Naive thymus-derived CD4-positive, alpha-beta T cell (primary cell): ENCODE results near the gene PLEKHA3. TPM values are rescaled to one million over a fixed set of nuclear protein-coding genes. Genes with fewer than 3 reads are reported as not detected.

Source experiments
- ATAC-seq: fragments of 150-1000 bp; cut with Tn5 transposase; 2 replicates; pipeline ENCODE4 v1.10.0; 2021; ENCODE audit warnings: mild to moderate bottlenecking, moderate library complexity
- CTCF ChIA-PET: fragments of 350-600 bp; sonication (Branson Sonifier 250); formaldehyde crosslinking; loops from one replicate; lab custom pipeline; 2021; ENCODE audit warnings: antibody characterized with exemption; lab: Charles Lee
- POLR2A ChIA-PET: fragments of 350-600 bp; sonication (Branson Sonifier 250); formaldehyde crosslinking; loops from one replicate; lab custom pipeline; 2021; ENCODE audit warnings: antibody characterized with exemption, inconsistent platforms; lab: Charles Lee
- DNase-seq, 9 donors: peaks; one replicate each; pipeline versions ENCODE4 v3.0.0 to v3.0.0-alpha.2; 2020 to 2022; ENCODE audit warnings: mixed read lengths in 1 of 9
- H3K27ac ChIP-seq: one replicate; pipeline ENCODE4 v1.7.0; 2013; ENCODE audit warnings: mild to moderate bottlenecking, low read depth, low read length, moderate library complexity
- H3K27me3 ChIP-seq, 2 donors: one replicate each; pipeline ENCODE4 v1.7.0; 2013; ENCODE audit warnings: low read length in 2 of 2, mild to moderate bottlenecking in 2 of 2, moderate library complexity in 2 of 2; ENCODE audit not compliant: control insufficient read depth in 2 of 2, insufficient read depth in 2 of 2
- H3K36me3 ChIP-seq, 3 experiments: 1 replicate in 2 of 3; 2 replicates in 1 of 3; pipeline ENCODE4 v1.7.0; 2013; ENCODE audit warnings: low read length in 3 of 3, mild to moderate bottlenecking in 3 of 3, moderate library complexity in 1 of 3; ENCODE audit not compliant: insufficient read depth in 3 of 3, control insufficient read depth in 2 of 3
- H3K4me1 ChIP-seq, 2 donors: one replicate each; pipeline ENCODE4 v1.7.0; 2013; ENCODE audit warnings: low read length in 2 of 2, mild to moderate bottlenecking in 2 of 2, moderate library complexity in 1 of 2; ENCODE audit not compliant: control insufficient read depth in 2 of 2, insufficient read depth in 2 of 2
- H3K4me3 ChIP-seq: 2 replicates; pipeline ENCODE4 v1.7.0; 2013; ENCODE audit warnings: mild to moderate bottlenecking, low read length
- H3K9me3 ChIP-seq, 3 experiments: 1 replicate in 2 of 3; 2 replicates in 1 of 3; pipeline ENCODE4 v1.7.0; 2013; ENCODE audit warnings: low read length in 3 of 3; ENCODE audit not compliant: control insufficient read depth in 2 of 3
- H3K27ac Mint-ChIP-seq, 9 donors: one replicate each; pipeline ENCODE4 v1.8.0; 2020 to 2022; ENCODE audit warnings: mixed read lengths in 9 of 9, mild to moderate bottlenecking in 8 of 9, moderate library complexity in 5 of 9, inconsistent platforms in 2 of 9
- H3K27me3 Mint-ChIP-seq, 5 donors: one replicate each; pipeline ENCODE4 v1.8.0; 2021 to 2022; ENCODE audit warnings: mixed read lengths in 5 of 5, mild to moderate bottlenecking in 1 of 5
- H3K36me3 Mint-ChIP-seq, 5 donors: one replicate each; pipeline ENCODE4 v1.8.0; 2020 to 2022; ENCODE audit warnings: mixed read lengths in 5 of 5, mild to moderate bottlenecking in 3 of 5, inconsistent platforms in 1 of 5
- H3K4me1 Mint-ChIP-seq, 7 donors: one replicate each; pipeline ENCODE4 v1.8.0; 2020 to 2022; ENCODE audit warnings: mixed read lengths in 7 of 7, mild to moderate bottlenecking in 3 of 7, inconsistent platforms in 1 of 7
- H3K4me3 Mint-ChIP-seq, 10 donors: one replicate each; pipeline ENCODE4 v1.8.0; 2020 to 2022; ENCODE audit warnings: mild to moderate bottlenecking in 10 of 10, mixed read lengths in 10 of 10, moderate library complexity in 6 of 10, inconsistent platforms in 2 of 10
- H3K9me3 Mint-ChIP-seq, 11 donors: one replicate each; pipeline ENCODE4 v1.8.0; 2020 to 2022; ENCODE audit warnings: mixed read lengths in 11 of 11, mild to moderate bottlenecking in 4 of 11, inconsistent platforms in 1 of 11, moderate library complexity in 1 of 11
- intact Hi-C, 2 donors: fragments of 100-400 bp; cut with micrococcal nuclease; formaldehyde crosslinking; loops; one replicate each; pipeline ENCODE4 v1.15.1; 2023
- polyA plus RNA-seq, 2 donors: library from polyadenylated mRNA; unstranded; fragments of 300-500 nt; fragmentation: Illumina TruSeq; gene quantifications; one replicate each; pipeline ENCODE4 v1.2.3, GENCODE V29; 2021
- total RNA-seq, 6 experiments: library from RNA in 5 of 6; stranded (reverse) in 5 of 6; gene quantifications; 1 replicate in 5 of 6; 2 replicates in 1 of 6; pipeline ENCODE4 v1.2.3 and lab custom pipeline; 2021 to 2026

PLEKHA3 gene
- 10 to 100 TPM; 21.6 to 33.7 (median 30.2) TPM for total RNA-seq
- polyA plus RNA-seq = 10 to 100 TPM; 25.3 to 26.4 TPM
- 31.0 reads per million, percentile 60 among the genes with 10 or more reads in this experiment for total RNA-seq (lab: John Stamatoyannopoulos, UW)

DNA sequence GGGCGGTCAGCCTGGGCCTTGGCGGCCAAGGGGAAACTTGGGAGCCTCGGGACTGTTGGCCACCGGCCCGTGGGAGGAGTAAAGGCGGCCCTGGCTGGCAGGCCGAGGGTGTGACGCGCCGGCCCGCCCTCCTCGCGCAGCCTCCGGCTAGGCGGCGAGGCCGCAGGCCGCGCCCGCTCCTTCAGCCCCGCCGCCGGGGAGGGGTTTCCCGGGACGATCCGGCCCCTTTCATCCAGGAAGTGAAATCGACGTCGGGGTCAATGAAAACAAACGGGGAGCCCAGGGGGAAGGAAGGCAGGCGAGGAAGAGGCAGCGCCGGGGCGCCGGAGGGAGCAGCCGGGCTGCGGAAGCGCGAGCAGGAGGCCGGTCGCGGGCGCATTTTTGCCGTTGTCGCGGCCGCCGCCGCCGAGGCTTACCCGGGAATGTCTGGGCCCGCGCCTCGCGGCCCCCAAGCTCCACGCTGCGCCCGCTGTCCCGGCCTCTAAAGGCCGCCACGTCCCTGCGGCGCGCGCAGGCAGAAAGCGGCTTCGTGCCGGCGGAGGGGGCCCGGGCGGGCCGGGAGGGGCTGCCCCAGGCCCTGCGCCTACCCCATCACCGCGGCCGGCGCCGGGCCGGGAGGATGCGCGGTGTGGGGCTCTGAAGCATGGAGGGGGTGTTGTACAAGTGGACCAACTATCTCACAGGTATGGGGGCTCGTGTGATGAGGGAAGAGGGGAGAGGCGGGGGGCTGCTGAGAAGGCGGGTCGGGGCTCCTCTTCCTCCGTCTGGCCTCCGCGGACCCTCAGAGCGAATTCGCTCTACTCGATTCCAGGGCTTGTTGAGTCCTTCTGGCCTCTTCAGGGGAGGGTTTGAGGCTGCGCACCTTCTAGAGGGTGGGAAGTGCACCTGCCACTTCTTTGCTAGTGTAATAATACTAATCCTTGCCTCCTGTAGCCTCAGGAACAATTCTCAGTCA, at the start of gene PLEKHA3:
TSS of gene PLEKHA3 (plus strand) at position 231 of the 955 bp plus-strand sequence. CDS start at position 644, 413 bp downstream.
- Mint-ChIP-seq H3K9me3 (no peaks in the 10 kb centered on the region), H3K27me3 (no peaks in the 10 kb centered on the region), H3K4me3 (peak within 1 kb of the TSS; percentile 94 to 100 (median 99)), H3K4me1 (peaks cover 30 to 63% (median 52%) of the 10 kb centered on the region in 7 donors), H3K27ac (peak within 1 kb of the TSS; percentile 91 to 99 (median 98)), H3K36me3 (peaks cover 0 to 3% (median 3%) of the 10 kb centered on the region in 5 donors)
- ChIA-PET POLR2A (interaction anchor here (0.6 to 2.8 kb wide), 4 partner anchors 29 to 43 kb away, joined by 3 to 10 read pairs (median 6); partner anchors contain the start of genes PJVK and PRKRA), CTCF (interaction anchor here (1.4 kb wide), 1 partner anchor 30 kb away, joined by 4 read pairs; the partner anchor contains the start of genes PJVK and PRKRA)
- DNase-seq (peak; percentile 48 to 86 (median 59)), ATAC-seq (peak; percentile 73)
- H3K4me1 ChIP-seq = peaks cover 22 to 28% of the 10 kb centered on the region in 2 donors
- H3K4me3 ChIP-seq = peak within 1 kb of the TSS; percentile 91
- H3K27me3 ChIP-seq = no peaks in the 10 kb centered on the region
- no peaks in the 10 kb centered on the region for H3K9me3 ChIP-seq
- intact Hi-C loops = loop anchor here (1.0 to 5.0 kb wide), 4 partner anchors 9 to 368 kb away; partner anchors contain the start of gene RBM45 (in 1 of the 2)
- peak within 1 kb of the TSS; percentile 80 for H3K27ac ChIP-seq
- H3K36me3 ChIP-seq = no peaks in the 10 kb centered on the region

DNA sequence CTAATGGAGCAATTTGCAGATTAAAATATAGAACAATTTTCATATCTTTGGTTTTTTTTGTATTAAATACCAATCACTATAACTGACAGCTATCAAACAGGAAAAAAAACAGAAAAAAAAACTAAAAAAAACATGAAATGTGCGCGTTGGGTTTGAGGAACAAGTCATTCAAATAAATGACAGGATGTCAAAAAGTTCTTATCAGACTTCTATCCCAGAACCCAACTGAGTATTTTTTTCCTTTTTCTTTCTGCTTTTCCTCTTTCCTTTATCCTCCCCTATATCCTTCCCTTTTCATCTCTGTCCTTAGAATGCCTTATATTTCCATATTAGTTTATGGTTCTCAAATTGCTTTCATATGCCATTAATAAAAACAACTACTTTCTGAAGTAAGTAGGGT, 43.6 kb upstream of the PLEKHA3 start:
- Histone ChIP-seq H3K4me3 (no peak overlapping the region), H3K9me3 (no peaks in the 10 kb centered on the region), H3K4me1 (no peaks in the 10 kb centered on the region), H3K27me3 (no peaks in the 10 kb centered on the region), H3K27ac (no peak overlapping the region), H3K36me3 (peaks cover 7 to 66% (median 18%) of the 10 kb centered on the region in 3 experiments)
- ATAC-seq (no peak), DNase-seq (no peak)
- ChIA-PET CTCF (interaction anchor here (1.3 kb wide), 1 partner anchor 22 kb away, joined by 3 read pairs; no protein-coding TSS in a partner anchor), POLR2A (no interaction called here)
- Mint-ChIP-seq H3K36me3 (peaks cover 0 to 62% (median 30%) of the 10 kb centered on the region in 5 donors), H3K27ac (peak overlapping the region in 2 of 9 donors; percentile 16), H3K9me3 (no peaks in the 10 kb centered on the region), H3K4me1 (peaks cover 0 to 11% (median 2%) of the 10 kb centered on the region in 7 donors), H3K4me3 (no peak overlapping the region), H3K27me3 (peaks cover 0 to 3% (median 0%) of the 10 kb centered on the region in 5 donors)
- intact Hi-C loops = no loop called here

- no peak for DNase-seq
- Mint-ChIP-seq H3K36me3 (peaks cover 4 to 55% (median 24%) of the 10 kb centered on the region in 5 donors), H3K4me1 (peaks cover 2 to 26% (median 11%) of the 10 kb centered on the region in 7 donors), H3K4me3 (no peak overlapping the region), H3K27me3 (no peaks in the 10 kb centered on the region), H3K9me3 (no peaks in the 10 kb centered on the region), H3K27ac (peak overlapping the region in 1 of 9 donors; percentile 20)
- CTCF ChIA-PET = no interaction called here
- intact Hi-C loops = no loop called here
- Histone ChIP-seq H3K4me1 (no peaks in the 10 kb centered on the region), H3K9me3 (no peaks in the 10 kb centered on the region), H3K27ac (no peak overlapping the region), H3K27me3 (no peaks in the 10 kb centered on the region), H3K4me3 (no peak overlapping the region), H3K36me3 (peaks cover 17 to 55% (median 23%) of the 10 kb centered on the region in 3 experiments)
- POLR2A ChIA-PET = interaction anchor here (1.6 kb wide), 1 partner anchor 8 kb away, joined by 8 read pairs; no protein-coding TSS in a partner anchor
- no peak for ATAC-seq
Observed at GRCh38 chr2:178441426-178441825, 38.8 kb upstream of the PLEKHA3 start.

DNA sequence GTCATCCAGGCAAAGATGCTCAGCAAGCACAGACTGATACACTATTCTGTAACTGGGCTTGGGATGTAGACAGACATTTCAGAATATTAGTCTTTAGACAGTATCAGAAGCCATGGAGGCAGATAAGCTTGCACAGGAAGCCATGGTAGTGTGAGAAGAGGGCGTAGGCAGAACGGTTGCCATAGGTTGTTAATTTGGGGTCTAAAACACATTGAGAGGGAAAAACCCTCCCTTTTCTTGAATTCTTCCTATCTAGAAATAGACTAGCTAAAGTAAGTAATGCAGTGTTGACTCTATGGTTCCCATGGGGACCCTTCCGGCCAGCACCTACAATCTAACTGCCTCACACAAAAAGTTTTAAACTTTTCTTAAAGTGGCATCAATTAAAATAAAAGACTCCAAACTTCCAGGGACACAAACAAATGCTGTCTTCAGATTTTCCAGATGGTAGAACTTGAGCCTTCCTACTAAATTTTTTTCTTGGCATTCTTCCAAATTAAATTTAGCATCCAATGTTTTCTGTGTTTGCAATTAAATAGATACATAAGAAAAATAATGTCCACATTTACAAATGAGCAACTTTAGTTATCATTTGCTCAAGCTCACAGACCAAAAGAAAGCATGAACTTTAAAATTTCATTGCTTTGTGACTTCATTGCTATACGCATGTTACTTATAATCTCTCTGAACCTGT, 31.1 kb upstream of the PLEKHA3 start:
- peaks cover 0 to 24% (median 15%) of the 10 kb centered on the region in 5 donors for H3K36me3 Mint-ChIP-seq
- H3K4me3 ChIP-seq = no peak overlapping the region
- no peak for ATAC-seq
- H3K9me3 ChIP-seq = no peaks in the 10 kb centered on the region
- POLR2A ChIA-PET = interaction anchor here (0.6 to 3.3 kb wide), 9 partner anchors 8 to 336 kb away, joined by 3 to 31 read pairs (median 4); partner anchors contain the start of gene PLEKHA3
- peak overlapping the region; percentile 54 to 98 (median 94) for H3K27ac Mint-ChIP-seq
- H3K4me3 Mint-ChIP-seq = peak overlapping the region; percentile 26 to 96 (median 90)
- H3K36me3 ChIP-seq = peaks cover 0 to 23% (median 9%) of the 10 kb centered on the region in 3 experiments
- H3K27me3 ChIP-seq = no peaks in the 10 kb centered on the region
- no peak for DNase-seq
- CTCF ChIA-PET = interaction anchor here (0.8 kb wide), 1 partner anchor 34 kb away, joined by 5 read pairs; no protein-coding TSS in a partner anchor
- no peaks in the 10 kb centered on the region for H3K9me3 Mint-ChIP-seq
- peak overlapping the region; percentile 100 for H3K27ac ChIP-seq
- intact Hi-C loops = loop anchor here in 1 of 2 donors (1.0 kb wide), 1 partner anchor 10 kb away; no protein-coding TSS in a partner anchor
- peaks cover 0 to 4% (median 0%) of the 10 kb centered on the region in 5 donors for H3K27me3 Mint-ChIP-seq
- H3K4me1 Mint-ChIP-seq = peaks cover 20 to 47% (median 37%) of the 10 kb centered on the region in 7 donors
- peaks cover 12 to 25% of the 10 kb centered on the region in 2 donors for H3K4me1 ChIP-seq

- H3K27me3 Mint-ChIP-seq = peaks cover 0 to 7% (median 0%) of the 10 kb centered on the region in 5 donors
- peak overlapping the region; percentile 89 to 96 (median 90) for H3K4me3 Mint-ChIP-seq
- H3K4me3 ChIP-seq = peak overlapping the region; percentile 94
- ChIA-PET CTCF (interaction anchor here (0.8 to 1.7 kb wide), 4 partner anchors 30 to 35 kb away, joined by 3 to 5 read pairs (median 4); no protein-coding TSS in a partner anchor), POLR2A (interaction anchor here (0.6 to 3.3 kb wide), 10 partner anchors 9 to 1185 kb away, joined by 3 to 31 read pairs (median 4); partner anchors contain the start of genes NFE2L2 and PLEKHA3)
- no peaks in the 10 kb centered on the region for H3K27me3 ChIP-seq
- peaks cover 5 to 18% (median 12%) of the 10 kb centered on the region in 5 donors for H3K36me3 Mint-ChIP-seq
- intact Hi-C loops = loop anchor here (1.0 to 10.0 kb wide), 7 partner anchors 11 to 1237 kb away; partner anchors contain the start of genes HNRNPA3 (in 1 of the 2) and SESTD1 (in 1 of the 2)
- peaks cover 0 to 4% (median 0%) of the 10 kb centered on the region in 11 donors for H3K9me3 Mint-ChIP-seq
- peaks cover 12 to 25% of the 10 kb centered on the region in 2 donors for H3K4me1 ChIP-seq
- H3K27ac Mint-ChIP-seq = peak overlapping the region; percentile 80 to 98 (median 95)
- H3K4me1 Mint-ChIP-seq = peaks cover 17 to 41% (median 35%) of the 10 kb centered on the region in 7 donors
- H3K27ac ChIP-seq = peak overlapping the region; percentile 100
- ATAC-seq (no peak), DNase-seq (peak in 2 of 9 donors; percentile 12 to 88)
- peaks cover 0 to 19% (median 8%) of the 10 kb centered on the region in 3 experiments for H3K36me3 ChIP-seq
- no peaks in the 10 kb centered on the region for H3K9me3 ChIP-seq
Observed at GRCh38 chr2:178449700-178450523, 30.3 kb upstream of the PLEKHA3 start.
